GM12878 (cell line): ENCODE measurements around the gene TOGARAM1. TPM values are rescaled to one million over a fixed set of nuclear protein-coding genes. Genes with fewer than 3 reads are reported as not detected.

Experiments
- ATAC-seq: fragments of 200-7000 bp; cut with Tn5 transposase; 3 replicates; pipeline ENCODE4 v1.9.1; 2020; ENCODE audit warnings: mild to moderate bottlenecking, moderate library complexity
- BruUV-seq: library from RNA; stranded (reverse); fragments of 400-500 nt; replicated peaks from 2 replicates; lab custom pipeline; 2021; lab: Mats Ljungman, UMichigan
- CTCF ChIA-PET: fragments of 300-600 bp; sonication (Branson Sonifier 250); formaldehyde crosslinking; extraction: SDS; loops from one replicate; lab custom pipeline; 2021; ENCODE audit warnings: inconsistent platforms; lab: Yijun Ruan, JAX
- POLR2A ChIA-PET: fragments of 350-600 bp; formaldehyde crosslinking; extraction: SDS; loops from one replicate; lab custom pipeline; 2021; ENCODE audit warnings: inconsistent platforms; lab: Charles Lee
- RAD21 ChIA-PET: fragments of 300-600 bp; sonication (Branson Sonifier 250); formaldehyde crosslinking; loops from one replicate; lab custom pipeline; 2023; ENCODE audit warnings: antibody characterized with exemption; ENCODE audit not compliant: unreplicated experiment; lab: Charles Lee
- SMC1A ChIA-PET: fragments of 300-600 bp; sonication (Branson Sonifier 250); formaldehyde crosslinking; loops from one replicate; lab custom pipeline; 2023; ENCODE audit not compliant: unreplicated experiment, uncharacterized antibody; lab: Charles Lee
- DNase-seq: peaks from one replicate; pipeline ENCODE4 v3.0.0-alpha.2; 2011; ENCODE audit warnings: low read depth, low spot score
- FAIRE-seq: peaks from 3 replicates; lab custom pipeline; 2011; peaks lifted over from hg19 to GRCh38; lab: Jason Lieb, UNC
- H2AFZ ChIP-seq: 2 replicates; pipeline ENCODE4 v1.6.0; 2011; ENCODE audit warnings: low read depth, low read length, control low read depth; ENCODE audit not compliant: control insufficient read depth
- H3K27ac ChIP-seq: 2 replicates; pipeline ENCODE4 v1.5.1; 2011; ENCODE audit warnings: control low read depth; ENCODE audit not compliant: control insufficient read depth, insufficient read depth
- H3K27me3 ChIP-seq, 2 experiments: replicated peaks in 1 of 2; 2 replicates each; pipeline versions ENCODE4 v1.6.0 to v1.6.1; 2011; ENCODE audit warnings: low read length in 1 of 2; ENCODE audit not compliant: control insufficient read depth in 2 of 2, insufficient read depth in 2 of 2
- H3K36me3 ChIP-seq, 2 experiments: 2 replicates each; pipeline ENCODE4 v1.5.1; 2011; ENCODE audit warnings: low read length in 1 of 2; ENCODE audit not compliant: control insufficient read depth in 2 of 2, insufficient read depth in 2 of 2
- H3K4me1 ChIP-seq: 2 replicates; pipeline ENCODE4 v1.6.1; 2011; ENCODE audit warnings: mild to moderate bottlenecking, low read length, moderate library complexity, mixed read lengths; ENCODE audit not compliant: control insufficient read depth, insufficient read depth
- H3K4me2 ChIP-seq: 2 replicates; pipeline ENCODE4 v1.6.0; 2011; ENCODE audit warnings: control low read depth; ENCODE audit not compliant: control insufficient read depth, insufficient read depth
- H3K4me3 ChIP-seq: fragments of 200-600 bp; sonication (generic); 2 replicates; pipeline ENCODE4 v1.5.1; 2016
- H3K79me2 ChIP-seq: 2 replicates; pipeline ENCODE4 v1.6.0; 2011; ENCODE audit warnings: low read length; ENCODE audit not compliant: control insufficient read depth, insufficient read depth
- H3K9ac ChIP-seq: 2 replicates; pipeline ENCODE4 v1.8.0; 2011; ENCODE audit warnings: low read length, control low read depth, mixed read lengths; ENCODE audit not compliant: control insufficient read depth, insufficient read depth
- H3K9me3 ChIP-seq: replicated peaks from 3 replicates; pipeline ENCODE4 v1.5.1; 2011; ENCODE audit warnings: mild to moderate bottlenecking, low read length; ENCODE audit not compliant: control insufficient read depth, insufficient read depth
- H4K20me1 ChIP-seq: 2 replicates; pipeline ENCODE4 v1.6.0; 2011; ENCODE audit not compliant: control insufficient read depth, insufficient read depth
- BMI1 ChIP-seq: fragments of 450-650 bp; IDR thresholded peaks from 2 replicates; pipeline ENCODE4 v1.6.1; 2016; ENCODE audit warnings: mild to moderate bottlenecking, moderate library complexity, borderline replicate concordance
- EP300 ChIP-seq, 2 experiments: fragments of 150-350 bp in 1 of 2; IDR thresholded peaks; 2 replicates each; pipeline ENCODE4 v1.6.1; 2011 to 2012; ENCODE audit warnings: low read depth in 2 of 2, low read length in 2 of 2, borderline replicate concordance in 1 of 2, improper control_type of control experiment in 1 of 2, inconsistent platforms in 1 of 2; ENCODE audit not compliant: control insufficient read depth in 1 of 2
- FOXM1 ChIP-seq: IDR thresholded peaks from 2 replicates; pipeline ENCODE4 v1.6.1; 2012; ENCODE audit warnings: low read depth, mild to moderate bottlenecking, inconsistent platforms, low read length, moderate library complexity
- GATAD2B ChIP-seq: fragments of 450-650 bp; conservative IDR thresholded peaks from 2 replicates; pipeline ENCODE4 v1.6.1; 2017; ENCODE audit warnings: low read depth, mild to moderate bottlenecking, moderate library complexity
- IKZF1 ChIP-seq: fragments of 450-650 bp; conservative IDR thresholded peaks from 2 replicates; pipeline ENCODE4 v1.6.1; 2017; ENCODE audit warnings: antibody characterized with exemption, mild to moderate bottlenecking
- JUNB ChIP-seq: IDR thresholded peaks from 2 replicates; pipeline ENCODE4 v1.6.1; 2016; ENCODE audit warnings: antibody characterized with exemption, mild to moderate bottlenecking
- MEF2B ChIP-seq: fragments of 450-650 bp; IDR thresholded peaks from 2 replicates; pipeline ENCODE4 v1.6.1; 2018; ENCODE audit warnings: mild to moderate bottlenecking, moderate library complexity; ENCODE audit not compliant: partially characterized antibody, poor library complexity, severe bottlenecking
- MLLT1 ChIP-seq: fragments of 450-650 bp; IDR thresholded peaks from 2 replicates; pipeline ENCODE4 v1.6.1; 2016; ENCODE audit warnings: mild to moderate bottlenecking
- MTA3 ChIP-seq: IDR thresholded peaks from 2 replicates; pipeline ENCODE4 v1.6.1; 2012; ENCODE audit warnings: low read length, inconsistent platforms, borderline replicate concordance
- NFIC ChIP-seq: IDR thresholded peaks from 2 replicates; pipeline ENCODE4 v1.6.1; 2012; ENCODE audit warnings: low read depth, mild to moderate bottlenecking, inconsistent platforms, low read length, moderate library complexity
- NR2C1 ChIP-seq: fragments of 450-650 bp; IDR thresholded peaks from 2 replicates; pipeline ENCODE4 v1.6.1; 2017; ENCODE audit warnings: antibody characterized with exemption, mild to moderate bottlenecking, moderate library complexity
- PML ChIP-seq: IDR thresholded peaks from 2 replicates; pipeline ENCODE4 v1.6.1; 2012; ENCODE audit warnings: low read length, inconsistent platforms
- RAD21 ChIP-seq: IDR thresholded peaks from 2 replicates; pipeline ENCODE4 v1.6.1; 2011; ENCODE audit warnings: mild to moderate bottlenecking, low read depth, low read length, moderate library complexity; ENCODE audit not compliant: insufficient read depth
- SIN3A ChIP-seq: IDR thresholded peaks from 2 replicates; pipeline ENCODE4 v1.6.1; 2012; ENCODE audit warnings: low read depth, low read length, improper control_type of control experiment
- SMARCA5 ChIP-seq: fragments of 450-650 bp; IDR thresholded peaks from 2 replicates; pipeline ENCODE4 v1.6.1; 2017; ENCODE audit warnings: mild to moderate bottlenecking
- SPI1 ChIP-seq: IDR thresholded peaks from 2 replicates; pipeline ENCODE4 v1.6.1; 2011; ENCODE audit warnings: low read depth, mild to moderate bottlenecking, low read length, moderate library complexity, borderline replicate concordance; ENCODE audit not compliant: insufficient read depth
- SRF ChIP-seq, 2 experiments: IDR thresholded peaks; 2 replicates each; pipeline ENCODE4 v1.6.1; 2011; ENCODE audit warnings: low read depth in 2 of 2, low read length in 2 of 2, mild to moderate bottlenecking in 1 of 2, moderate library complexity in 1 of 2
- TAF1 ChIP-seq: IDR thresholded peaks from 2 replicates; pipeline ENCODE4 v1.6.1; 2011; ENCODE audit warnings: mild to moderate bottlenecking, low read depth, low read length, borderline replicate concordance
- WRNIP1 ChIP-seq: IDR thresholded peaks from 2 replicates; pipeline ENCODE4 v1.6.1; 2011; ENCODE audit warnings: low read depth, low read length, improper control_type of control experiment, borderline replicate concordance
- YBX1 ChIP-seq: fragments of 450-650 bp; IDR thresholded peaks from 2 replicates; pipeline ENCODE4 v1.6.1; 2016; ENCODE audit warnings: antibody characterized with exemption
- YY1 ChIP-seq: IDR thresholded peaks from 2 replicates; pipeline ENCODE4 v1.6.1; 2011; ENCODE audit warnings: low read depth, mild to moderate bottlenecking, low read length
- ZNF207 ChIP-seq: fragments of 450-650 bp; IDR thresholded peaks from 2 replicates; pipeline ENCODE4 v1.6.1; 2014; ENCODE audit warnings: antibody characterized with exemption, mild to moderate bottlenecking, borderline replicate concordance
- ZSCAN29 ChIP-seq: fragments of 450-650 bp; IDR thresholded peaks from 2 replicates; pipeline ENCODE4 v1.6.1; 2017; ENCODE audit warnings: mild to moderate bottlenecking, moderate library complexity
- WGBS: methylation state at CpG from one replicate; pipeline ENCODE4 v1.1.6; 2016; ENCODE audit warnings: low lambda C conversion rate; ENCODE audit not compliant: insufficient replicate concordance, insufficient coverage; ENCODE audit errors: missing lambda C conversion rate; 5-methylcytosine and 5-hydroxymethylcytosine counted together
- in situ Hi-C: fragments of 300-500 bp; cut with MboI; formaldehyde crosslinking; loops from 9 replicates; pipeline ENCODE4 v1.14.3; 2018; ENCODE audit warnings: mixed read lengths
- intact Hi-C: fragments of 100-400 bp; cut with micrococcal nuclease; formaldehyde crosslinking; loops from one replicate; pipeline ENCODE4 v1.14.2; 2022; ENCODE audit not compliant: unreplicated experiment
- polyA plus RNA-seq, 11 experiments: library from polyadenylated mRNA; depleted of rRNA in 4 of 11; unstranded in 6 of 11; stranded (reverse) in 5 of 11; fragments of >200 nt; fragmentation: Nextera tagmentation in 4 of 11; fragmentation: Illumina TruSeq in 1 of 11; extraction: Ambion mirVana in 4 of 11; extraction: Trizol in 1 of 11; gene quantifications; 1 replicate in 1 of 11; 2 replicates in 10 of 11; pipeline versions ENCODE4 v1.2.1 to v1.2.3, GENCODE V29; 2011 to 2016; ENCODE audit warnings: inconsistent platforms in 2 of 11, missing spikeins in 2 of 11, low read depth in 1 of 11
- total RNA-seq, 4 experiments: library from RNA; depleted of rRNA in 3 of 4; stranded (reverse); fragments of >200 nt in 3 of 4; fragmentation: Illumina TruSeq in 1 of 4; extraction: Trizol in 1 of 4; gene quantifications; 2 replicates each; pipeline versions ENCODE4 v1.2.1 to v1.2.3, GENCODE V29; 2013 to 2021

The TOGARAM1 gene
- total and polyA plus RNA-seq, 10 of the 15 experiments (the other 5 are each of a cell fraction or from before 2014, with no cell fraction given) = 2.1 to 14.4 (median 7.2) TPM

- TF ChIP-seq SMARCA5 (no peak), JUNB (no peak), WRNIP1 (no peak), PML (no peak), EP300 (IDR thresholded peaks at IDR 0.05; ENCODE audit: borderline replicate concordance in 1 of 2, control insufficient read depth in 1 of 2, low read depth in 2 of 2, low read length in 2 of 2) (no peak), ZNF207 (no peak), GATAD2B (no peak), RAD21 (no peak)
- TF ChIP-seq, all 136 proteins: peak for 9
These were observed 838 bp upstream of the TOGARAM1 start (continued) for GRCh38 chr14:44961151-44961553.

- FAIRE-seq = no peak
- no TSS peak for BruUV-seq
- 1% methylated on average over 39 of the region's 39 CpGs for WGBS
- TF ChIP-seq MEF2B (no peak), SIN3A (peak; percentile 70; the same call in 1 of the 2 replicates), MLLT1 (peak; percentile 35; the same call in 1 of the 2 replicates), NR2C1 (no peak), BMI1 (no peak), SPI1 (no peak), YBX1 (no peak), MTA3 (no peak), YY1 (peak; percentile 4; the same call in 1 of the 2 replicates), SRF (IDR thresholded peaks at IDR 0.05; ENCODE audit: low read depth in 2 of 2, low read length in 2 of 2) (no peak), FOXM1 (no peak), NFIC (no peak), TAF1 (peak; percentile 28; the same call in 1 of the 2 replicates), IKZF1 (0 out of 2 replicates have a peak, but pooled peaks have one; percentile 15), ZSCAN29 (no peak)
These were observed 499 bp downstream of the TOGARAM1 start for GRCh38 chr14:44962334-44963043.

More at GRCh38 chr14:44962334-44963043, 499 bp downstream of the TOGARAM1 start:
- no peaks in the 10 kb centered on the region for H4K20me1 ChIP-seq
- H3K27ac ChIP-seq = peak overlapping the region; percentile 72
- RAD21 ChIA-PET = interaction anchor here (1.0 to 1.9 kb wide), 12 partner anchors 10 to 291 kb away, joined by 3 to 6 read pairs (median 4); partner anchors contain the start of gene FKBP3
- POLR2A ChIA-PET = interaction anchor here (0.7 to 4.0 kb wide), 17 partner anchors 12 to 290 kb away, joined by 3 to 44 read pairs (median 6); partner anchors contain the start of genes FKBP3, MIS18BP1 and PRPF39
- peak overlapping the region; percentile 60 for H3K4me2 ChIP-seq
- intact Hi-C loops (loop anchor here (2.0 kb wide), 1 partner anchor 66 kb away; a partner anchor contains a TSS), in situ Hi-C loops (loop anchor here (5.0 kb wide), 2 partner anchors 175 to 285 kb away; partner anchors contain the start of gene FANCM)
- H3K4me1 ChIP-seq = no peaks in the 10 kb centered on the region
- no peaks in the 10 kb centered on the region for H3K36me3 ChIP-seq
- ATAC-seq (peak; percentile 53), DNase-seq (no peak)
- H3K9me3 ChIP-seq = no peaks in the 10 kb centered on the region
- H3K27me3 ChIP-seq = no peaks in the 10 kb centered on the region
- peaks cover 96% of the 10 kb centered on the region for H3K79me2 ChIP-seq
- CTCF ChIA-PET = interaction anchor here (1.1 to 2.5 kb wide), 7 partner anchors 15 to 291 kb away, joined by 3 to 13 read pairs (median 4); partner anchors contain the start of genes FANCM, MIS18BP1 and PRPF39
- peak overlapping the region; percentile 94 for H2AFZ ChIP-seq
- H3K9ac ChIP-seq = peak overlapping the region; percentile 78
- SMC1A ChIA-PET = interaction anchor here (0.9 to 4.0 kb wide), 17 partner anchors 7 to 182 kb away, joined by 3 to 16 read pairs (median 4); partner anchors contain the start of genes FANCM and PRPF39
- H3K4me3 ChIP-seq = peak overlapping the region; percentile 95
